Posterior cingulate gyrus (tissue), 11 donors: ENCODE results near the gene DUSP1.

Source experiments
- DNase-seq, 10 donors: peaks; one replicate each; pipeline versions ENCODE4 v3.0.0 to v3.0.0-alpha.2; 2020 to 2021; ENCODE audit warnings: mixed read lengths in 3 of 10
- intact Hi-C: fragments of 100-400 bp; cut with DNase I; formaldehyde crosslinking; loops from one replicate; pipeline ENCODE4 v1.15.1; 2023

DUSP1 gene

DNA sequence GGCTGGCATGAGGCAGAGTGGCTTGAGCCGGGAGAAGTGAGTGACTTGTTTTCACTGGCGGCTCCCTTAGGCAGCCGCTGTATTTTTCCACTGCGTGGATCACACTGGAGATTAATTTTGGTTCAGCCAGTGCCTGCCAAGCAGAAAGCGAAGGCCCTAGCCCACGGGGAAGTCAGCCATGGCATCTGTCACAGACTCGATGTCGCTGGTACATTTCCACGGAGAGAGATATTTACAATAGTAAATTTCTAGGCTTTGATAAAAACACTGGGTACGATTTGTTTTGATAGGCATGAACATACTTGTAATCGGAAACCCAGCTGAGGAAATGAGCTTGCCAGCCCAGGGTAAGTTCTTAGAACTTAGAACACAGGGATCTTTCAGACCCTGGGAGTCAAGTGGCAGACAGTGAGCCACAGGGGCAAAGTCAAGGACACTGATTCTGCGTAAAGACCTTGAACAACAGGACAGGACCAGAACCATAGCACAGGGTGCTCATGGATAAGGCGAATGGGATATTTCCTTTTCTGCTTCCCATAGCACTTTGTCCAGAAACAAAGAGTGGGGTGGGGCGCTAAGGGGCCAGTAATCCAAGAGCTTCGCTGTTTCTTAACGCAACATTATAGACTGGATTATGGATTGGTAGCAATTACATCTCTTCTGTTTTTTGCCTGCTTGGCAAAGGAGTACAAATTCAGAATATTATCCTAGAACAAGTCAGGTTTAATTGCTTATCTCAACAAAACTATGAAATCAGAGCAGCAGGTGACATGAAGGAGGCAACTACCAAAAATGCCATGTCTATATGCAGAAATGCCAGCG lies 4.5 kb downstream of the DUSP1 start:
- intact Hi-C loops = no loop called here
- DNase-seq = peak; percentile 54 to 96 (median 76)

DNA sequence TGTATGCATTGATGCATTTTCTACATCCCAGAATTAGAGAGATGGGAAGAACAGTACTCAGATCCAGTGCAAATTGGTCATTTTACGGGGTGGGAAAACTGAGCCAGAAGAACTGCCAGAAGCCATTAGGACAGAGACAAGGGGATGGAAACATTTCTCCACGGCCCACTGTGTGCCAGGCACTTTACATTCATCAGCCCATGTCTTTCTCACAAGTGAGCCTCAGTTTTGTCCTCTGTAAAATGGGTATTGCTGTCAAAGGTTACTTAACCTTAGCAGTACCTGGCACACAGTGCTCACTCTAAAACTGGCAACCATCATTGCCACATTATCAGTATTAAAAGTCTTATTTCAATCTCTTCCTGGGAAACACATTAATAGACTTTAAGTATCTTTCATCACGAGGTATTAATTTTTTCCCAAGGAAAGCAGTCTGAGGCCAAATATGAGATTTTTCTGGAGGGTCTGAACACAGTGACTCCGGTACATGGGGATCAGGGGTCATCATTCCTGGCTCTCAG lies 5.2 kb downstream of the DUSP1 start:
- peak in 1 of 10 donors; percentile 42 for DNase-seq
- intact Hi-C loops = no loop called here

DNA sequence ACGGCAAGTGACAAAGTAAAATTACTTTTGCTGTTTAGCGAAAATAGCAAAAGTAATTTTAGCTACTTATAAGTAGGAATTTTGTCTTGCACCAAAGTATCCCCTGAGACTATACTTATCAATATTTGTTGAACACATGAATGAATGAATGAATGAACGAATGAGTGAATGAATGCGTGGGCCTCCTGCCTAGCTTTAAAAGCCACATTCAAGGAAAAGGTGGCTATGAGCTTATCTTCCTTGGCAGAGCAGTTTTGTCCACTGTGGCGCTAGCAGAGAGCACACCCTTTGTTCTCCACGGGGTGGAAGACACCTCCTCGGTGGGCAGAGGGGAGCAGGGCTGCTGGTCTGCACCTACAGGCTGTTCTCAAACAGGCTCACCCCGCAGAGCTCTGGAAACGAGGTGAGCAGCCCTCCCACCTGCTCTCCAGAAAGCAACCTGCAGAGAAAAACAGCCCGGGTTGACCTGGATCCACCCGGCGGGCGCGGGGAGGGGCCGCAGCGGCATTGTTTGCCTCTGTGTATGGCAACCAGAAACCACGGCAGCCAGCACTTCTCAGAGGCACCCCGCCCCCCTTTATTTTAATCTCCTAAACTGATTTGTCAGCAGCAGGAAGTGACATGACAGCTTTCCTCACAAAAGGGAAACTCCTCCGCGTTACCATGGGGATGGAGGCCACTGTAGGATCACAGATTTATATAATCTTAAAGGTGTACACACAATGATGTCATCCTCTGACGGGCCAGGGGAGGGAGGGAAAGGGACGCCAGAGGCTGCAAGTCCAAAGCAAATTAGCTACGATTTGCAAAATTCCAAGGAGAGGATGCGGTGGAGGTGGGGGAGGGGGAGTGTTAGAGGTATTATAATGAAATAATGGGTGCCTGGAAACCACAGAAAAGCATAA lies 5.9 kb downstream of the DUSP1 start:
- intact Hi-C loops = no loop called here

DNA sequence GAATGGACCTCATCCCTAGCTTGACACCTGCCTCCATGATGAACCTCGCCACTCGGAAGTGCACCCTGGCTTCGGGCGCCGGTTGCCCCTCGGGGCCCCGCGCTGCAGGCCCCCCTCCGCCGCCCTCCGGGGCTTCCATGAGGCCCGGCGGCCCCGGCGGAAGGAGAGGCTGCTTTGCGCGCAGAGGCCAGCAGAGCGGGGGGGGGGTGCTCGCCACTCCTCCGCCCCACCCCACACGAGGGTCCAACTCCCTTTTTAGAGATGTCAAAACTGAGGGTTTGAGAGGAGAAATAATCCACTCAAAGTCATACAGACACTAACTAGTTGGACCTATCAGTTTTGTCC lies 7.9 kb downstream of the DUSP1 start:
- intact Hi-C loops = no loop called here
- DNase-seq = no peak

More for the DNA sequence above, 5.9 kb downstream of the DUSP1 start:
- peak; percentile 71 to 98 (median 84) for DNase-seq

DNA sequence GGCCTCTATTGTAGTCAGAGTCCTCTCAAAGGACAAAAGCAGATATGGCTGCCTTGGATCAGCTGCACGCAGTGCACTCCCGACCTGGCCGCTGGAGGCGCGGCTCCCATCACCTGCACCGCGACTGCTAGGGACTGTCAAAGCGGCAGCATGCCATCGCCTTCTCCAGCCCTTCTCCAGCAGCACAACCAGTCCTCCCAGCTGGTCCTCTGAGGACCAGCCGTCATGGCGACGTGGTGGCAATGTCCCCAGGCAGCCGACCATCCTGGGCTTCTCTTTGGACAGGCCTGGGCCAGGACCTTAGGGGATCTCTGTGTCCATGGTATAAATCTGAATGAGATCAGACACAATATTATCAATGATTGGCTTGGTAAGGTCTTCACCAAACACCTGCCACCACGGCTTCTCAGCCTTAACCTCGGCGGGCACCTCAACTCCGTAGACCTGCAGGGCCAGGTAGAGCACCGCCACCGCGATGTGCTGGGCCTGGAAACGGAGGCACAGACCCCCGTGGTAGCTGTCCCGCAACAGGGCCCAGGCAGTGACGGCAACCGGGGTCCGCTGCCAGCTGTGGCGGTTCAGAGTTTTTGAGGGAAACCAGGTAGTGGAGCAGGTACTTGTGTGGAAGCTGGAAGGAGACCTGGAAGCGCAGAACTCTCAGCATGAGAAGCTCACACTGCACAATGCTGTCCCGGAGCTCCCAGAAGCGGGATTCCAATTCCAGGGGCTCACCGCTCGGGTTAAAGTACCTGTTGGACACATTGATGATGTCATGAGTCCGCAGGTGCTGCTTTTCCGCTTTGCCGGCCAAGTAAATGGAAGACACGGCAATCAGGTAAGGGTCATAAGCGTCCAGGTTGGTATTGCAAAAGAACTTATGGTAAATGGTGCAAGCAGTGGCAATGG lies 8.5 kb downstream of the DUSP1 start:
- DNase-seq = peak in 1 of 10 donors; percentile 29
- intact Hi-C loops = no loop called here

DNA sequence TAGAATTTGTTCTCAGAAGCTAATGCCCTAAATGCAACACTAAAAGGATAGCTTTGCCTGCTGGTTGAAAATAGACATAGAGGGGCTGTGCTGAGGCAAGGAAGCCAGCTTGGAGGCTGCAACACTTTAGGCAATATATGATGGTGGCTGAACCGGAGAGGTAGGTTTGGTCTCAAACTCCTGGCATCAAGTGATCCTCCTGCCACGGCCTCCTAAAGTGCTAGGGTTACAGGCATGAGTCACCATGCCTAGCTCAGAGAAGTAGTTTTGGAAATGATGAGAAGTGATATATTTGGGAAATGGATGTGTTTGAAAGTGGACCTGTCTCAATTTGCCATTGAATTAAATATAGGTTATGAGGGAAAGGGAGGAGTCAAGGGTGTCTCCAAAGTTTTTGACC lies 10.0 kb downstream of the DUSP1 start:
- DNase-seq = no peak
- intact Hi-C loops = no loop called here

DNA sequence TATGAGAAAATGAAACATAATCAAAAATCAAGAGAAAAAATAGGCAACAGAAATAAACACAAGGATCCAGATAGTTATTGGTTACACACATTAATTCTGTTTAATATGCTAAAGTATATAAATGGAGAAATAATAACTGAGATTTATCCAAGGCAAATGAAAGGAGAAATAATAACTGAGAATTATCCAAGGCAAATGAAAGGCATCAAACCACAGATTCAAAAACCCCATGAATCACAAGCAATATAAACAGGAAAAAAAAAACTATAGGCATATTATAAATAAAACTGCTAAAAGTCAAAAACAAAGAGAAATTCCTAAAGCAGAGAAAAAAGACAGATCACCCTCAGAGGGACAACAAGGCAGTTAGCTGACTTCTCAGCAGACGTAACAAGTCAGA lies 10.9 kb downstream of the DUSP1 start:
- intact Hi-C loops = no loop called here
- DNase-seq = no peak

DNA sequence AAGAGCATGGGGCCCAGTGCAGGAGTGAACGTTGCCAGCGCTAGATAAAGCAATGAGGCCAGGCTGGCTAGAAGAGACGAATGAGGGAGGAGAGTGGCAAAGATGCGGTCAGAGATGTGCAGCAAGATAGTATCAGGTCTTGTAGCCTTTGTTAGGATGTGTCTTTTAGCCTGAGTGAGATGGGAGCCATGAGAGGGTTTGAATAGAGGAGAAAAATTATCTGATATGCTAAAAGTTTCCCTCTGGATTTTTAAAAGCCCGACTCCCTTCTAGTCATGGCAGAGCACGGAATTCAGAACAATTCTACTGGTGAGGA lies 12.2 kb downstream of the DUSP1 start:
- no peak for DNase-seq
- intact Hi-C loops = no loop called here

DNA sequence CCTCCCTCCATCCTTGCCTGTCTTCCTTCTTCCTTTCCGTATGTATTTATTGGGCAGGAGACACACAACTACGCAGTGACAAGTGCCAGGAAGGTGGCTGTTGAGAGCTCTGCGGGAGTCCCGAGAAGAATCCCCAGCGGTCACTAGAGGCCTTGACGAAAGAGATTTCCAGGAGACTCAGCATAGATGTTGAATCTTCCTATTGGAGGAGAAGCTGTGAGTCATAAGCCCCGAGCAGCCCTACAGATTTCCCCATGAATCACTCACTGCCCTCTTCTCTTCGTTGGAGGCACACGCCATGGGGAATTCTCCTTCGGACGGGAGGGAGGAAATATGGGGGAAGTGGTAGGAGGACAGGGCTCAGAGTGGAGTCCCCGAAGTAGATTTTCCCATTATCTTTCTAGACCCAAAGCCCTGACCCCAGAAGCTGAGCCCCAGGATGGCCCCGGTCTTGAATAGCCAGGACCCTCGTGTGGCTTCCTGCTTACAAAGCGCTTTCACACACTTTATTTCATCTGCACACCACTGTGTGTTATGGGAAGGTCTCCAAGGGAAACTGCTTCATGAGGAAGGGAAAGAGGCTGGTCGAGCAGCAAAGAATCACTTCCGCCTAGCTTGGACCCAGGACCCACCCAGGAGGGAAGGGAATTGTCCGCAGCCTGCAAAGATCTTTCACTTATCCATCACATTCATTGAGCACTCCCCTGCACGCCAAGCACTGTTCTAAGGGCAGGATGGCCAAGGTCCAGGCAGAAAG lies 12.7 kb downstream of the DUSP1 start:
- intact Hi-C loops = no loop called here
- DNase-seq = peak in 1 of 10 donors; percentile 30

DNA sequence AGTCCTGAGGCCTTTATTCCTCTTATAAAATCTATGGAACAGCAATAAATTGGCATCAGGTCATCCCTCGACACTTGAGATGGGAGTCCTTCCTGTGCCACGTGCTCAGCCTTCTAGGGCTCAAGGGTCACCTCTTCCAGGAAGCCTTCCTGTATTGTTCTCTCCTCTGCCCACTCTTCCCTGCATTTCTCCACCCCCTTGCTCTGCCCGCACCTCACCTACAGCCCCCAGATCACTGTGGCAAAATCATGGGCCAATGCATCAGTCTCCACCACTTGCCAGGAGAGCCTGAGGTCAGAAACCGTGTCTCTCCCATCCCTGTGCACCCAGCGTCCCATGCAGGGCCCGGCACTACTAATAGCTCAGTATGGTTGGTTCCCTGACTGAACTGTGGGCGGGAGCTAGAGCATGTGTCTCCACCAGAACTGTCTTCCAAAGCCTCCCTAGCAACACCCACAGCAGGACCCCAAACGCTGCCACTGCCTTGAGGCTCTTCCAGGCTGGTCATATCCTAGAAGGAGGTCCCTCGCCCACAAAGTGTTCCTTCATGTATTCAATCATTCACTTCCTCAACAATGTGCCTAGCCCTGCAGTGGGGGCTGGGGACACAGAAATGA lies 13.5 kb downstream of the DUSP1 start:
- intact Hi-C loops = no loop called here
- peak in 1 of 10 donors; percentile 35 for DNase-seq

DNA sequence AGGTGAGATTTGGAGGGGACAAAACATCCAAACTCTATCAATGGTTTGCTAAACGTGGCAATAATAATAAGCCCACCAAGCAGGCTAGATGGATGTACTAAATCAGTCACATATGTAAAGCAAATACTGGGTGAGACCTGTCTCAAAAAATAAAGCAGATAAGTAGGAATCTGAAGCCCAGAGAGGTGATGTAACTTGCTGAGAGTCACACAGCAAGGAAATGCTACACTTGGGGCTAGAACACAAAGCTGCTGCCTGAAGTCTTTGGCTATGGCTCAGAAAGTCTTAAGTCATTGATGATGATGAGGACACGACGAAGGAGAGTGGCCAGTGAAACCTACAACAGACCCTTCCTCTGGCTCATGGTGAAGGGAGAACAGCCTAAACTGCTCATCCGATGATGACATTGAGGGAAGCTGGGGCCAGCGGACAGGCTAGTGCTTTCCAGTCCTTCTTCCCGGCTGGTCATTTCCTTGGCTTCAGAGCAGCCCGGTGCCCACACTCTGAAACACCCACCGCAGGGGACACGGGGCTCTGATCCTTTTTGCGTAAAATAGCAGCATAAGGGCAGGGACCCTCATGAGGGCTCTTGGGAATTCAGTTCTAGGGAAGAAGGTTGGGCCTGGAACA lies 14.1 kb downstream of the DUSP1 start:
- DNase-seq = peak in 1 of 10 donors; percentile 49
- intact Hi-C loops = no loop called here

DNA sequence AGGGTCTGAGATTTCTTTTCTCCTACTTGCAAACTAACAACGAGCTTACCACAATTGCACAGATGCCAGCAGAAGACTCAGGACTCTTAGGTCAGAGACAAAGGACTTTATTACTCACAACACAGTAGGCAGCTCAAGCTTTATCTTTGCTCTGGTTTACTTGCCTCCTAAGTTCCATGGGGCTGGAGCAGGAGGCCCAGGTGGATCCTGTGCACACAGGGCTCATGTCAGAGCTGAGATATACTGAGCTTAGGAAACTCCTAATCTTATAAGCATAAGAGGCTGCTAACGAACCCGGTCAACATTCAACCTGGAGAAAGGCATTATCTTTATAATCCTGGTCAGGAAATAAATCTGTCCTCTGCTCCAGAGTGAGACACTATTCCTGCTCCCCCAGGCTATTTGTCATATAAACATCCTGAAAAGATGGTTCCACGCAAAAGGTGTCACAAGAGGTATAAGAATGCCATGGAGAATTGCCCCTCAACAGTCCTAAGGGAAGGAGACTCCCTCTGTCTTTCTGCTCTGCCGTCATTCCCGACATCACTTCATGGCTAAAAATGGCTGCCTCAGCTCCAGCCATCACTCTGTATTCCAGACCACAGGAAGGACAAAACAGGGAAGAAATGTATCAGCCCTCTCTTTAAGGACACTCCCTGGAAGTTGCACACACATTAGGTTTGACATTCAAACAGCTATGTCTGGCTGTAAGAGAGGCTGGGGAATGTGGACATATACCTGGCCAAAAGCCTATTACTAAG lies 16.2 kb downstream of the DUSP1 start:
- DNase-seq = no peak
- intact Hi-C loops = no loop called here

DNA sequence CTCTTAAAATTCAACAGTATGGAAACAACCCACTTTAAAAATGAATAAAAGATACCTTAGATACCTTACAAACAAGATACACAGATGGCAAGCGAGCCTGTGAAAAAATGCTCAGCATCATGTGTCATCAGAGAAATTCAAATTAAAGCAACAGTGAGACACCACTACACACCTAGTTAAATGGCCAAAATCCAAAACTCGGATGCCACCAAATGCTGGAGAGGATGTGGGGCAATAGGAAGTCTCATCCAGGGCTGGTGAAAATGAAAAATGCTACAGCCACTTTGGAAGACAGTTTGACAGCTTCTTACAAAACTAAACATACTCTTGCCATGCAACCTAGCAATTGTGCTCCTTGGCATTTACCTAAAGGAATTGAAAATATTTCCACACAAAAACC lies 17.9 kb downstream of the DUSP1 start:
- no peak for DNase-seq

DNA sequence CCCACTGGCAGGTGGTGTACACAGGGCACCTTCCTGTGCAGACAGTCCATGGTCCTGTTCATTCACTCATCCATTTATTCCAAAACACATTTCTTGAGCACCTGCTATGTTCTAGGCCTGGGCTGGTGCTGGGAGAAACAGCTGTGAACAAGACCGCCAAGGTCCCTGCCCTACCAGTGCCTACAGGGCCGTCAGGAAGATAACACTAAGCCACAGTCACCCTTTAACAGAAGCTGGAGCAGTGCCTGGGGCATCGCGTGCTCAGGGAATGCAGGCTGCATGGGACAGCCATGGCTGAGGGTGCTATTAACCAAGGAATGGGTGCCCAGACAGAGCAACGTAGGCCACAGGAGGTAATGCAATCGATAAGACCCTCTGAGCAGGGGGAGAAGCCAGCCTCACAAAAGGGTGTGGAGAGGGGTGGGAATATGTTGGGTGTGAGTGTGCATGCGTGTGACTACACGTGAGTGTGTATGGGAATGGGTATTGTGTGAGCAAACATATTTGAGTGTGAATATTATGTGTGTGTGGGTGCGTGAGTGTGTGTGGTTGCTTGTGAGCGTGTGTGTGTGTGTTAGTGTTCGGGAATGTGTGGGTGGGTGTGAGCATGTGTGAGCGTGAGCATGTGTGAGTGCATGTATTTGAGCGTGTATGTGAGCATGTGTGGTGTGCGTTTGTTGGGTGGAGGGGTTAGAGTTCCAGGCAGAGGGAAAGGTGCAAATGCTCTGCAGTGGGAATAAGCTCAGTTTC lies 19.1 kb downstream of the DUSP1 start:
- DNase-seq = peak in 1 of 10 donors; percentile 70
- intact Hi-C loops = no loop called here

More for the DNA sequence above, 17.9 kb downstream of the DUSP1 start:
- intact Hi-C loops = no loop called here

DNA sequence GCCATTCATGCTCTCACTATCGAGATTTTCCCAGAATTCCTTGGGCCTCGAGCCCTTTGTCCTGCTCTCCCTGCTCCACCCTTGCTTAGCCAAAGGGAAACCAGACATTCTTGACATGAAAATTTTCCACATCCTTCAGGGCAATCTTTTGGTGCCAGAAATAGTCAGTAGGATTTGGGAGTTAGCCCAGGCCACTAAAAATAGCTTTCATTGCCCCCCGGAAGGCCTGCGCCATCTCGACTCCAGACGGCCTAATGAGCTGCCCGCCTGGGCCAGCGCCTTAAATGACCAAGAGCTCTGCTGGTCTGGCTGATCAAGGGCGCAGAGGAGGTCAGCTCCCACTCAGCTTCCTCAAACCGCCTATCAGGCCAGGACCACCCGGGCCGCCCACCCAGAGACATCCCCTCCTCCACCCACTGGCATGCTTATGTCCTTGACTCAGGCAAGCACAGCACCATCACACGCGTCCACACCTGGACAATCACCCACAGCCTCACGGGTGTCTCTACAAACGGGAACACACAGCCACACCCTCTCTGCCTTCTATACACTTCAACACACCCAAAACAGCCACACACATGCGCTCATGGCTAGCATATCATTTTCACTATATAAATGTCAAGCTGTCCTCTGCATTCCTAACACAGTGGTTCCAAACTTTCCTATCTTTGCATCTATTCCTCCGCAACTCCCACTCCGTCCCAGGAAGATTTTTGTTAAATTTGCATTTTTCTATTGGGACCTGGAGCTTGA lies 20.9 kb downstream of the DUSP1 start:
- peak in 2 of 10 donors; percentile 62 to 85 for DNase-seq
- intact Hi-C loops = no loop called here

DNA sequence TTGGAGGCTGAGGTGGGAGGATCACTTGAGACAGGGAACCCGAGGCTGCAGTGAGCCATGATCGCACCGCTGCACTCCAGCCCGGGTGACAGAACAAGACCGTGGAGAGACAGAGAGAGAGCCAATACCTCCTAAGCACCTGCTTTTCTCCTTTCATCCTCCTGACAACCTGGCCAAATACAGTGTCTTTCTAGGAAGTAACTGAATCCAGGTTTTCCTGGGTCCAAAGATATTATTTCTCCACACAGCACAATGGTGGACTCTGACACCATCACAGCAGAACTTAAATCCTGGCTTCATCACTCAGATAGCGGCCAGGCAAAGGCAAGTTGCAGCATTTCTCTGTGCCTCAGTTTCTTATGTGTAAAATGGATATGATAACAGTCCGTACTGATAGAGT lies 21.9 kb downstream of the DUSP1 start:
- intact Hi-C loops = no loop called here
- DNase-seq = no peak
